HG03378 (cell line): Measurements from ENCODE around the gene CORO1C.

Experiments
- ATAC-seq: cut with Tn5 transposase; IDR thresholded peaks from one replicate; pipeline ENCODE4 v1.9.1; 2021; ENCODE audit warnings: mild to moderate bottlenecking, moderate library complexity; ENCODE audit not compliant: unreplicated experiment

Gene CORO1C

GRCh38 chr12:108727868-108728735 lies 3.2 kb downstream of the CORO1C start:
- ATAC-seq = no peak

- no peak for ATAC-seq
Observed at GRCh38 chr12:108727161-108727560, 4.2 kb downstream of the CORO1C start.

- ATAC-seq = no peak
Observed at GRCh38 chr12:108724890-108725151, 6.5 kb downstream of the CORO1C start.

- ATAC-seq = no peak
Observed at GRCh38 chr12:108724054-108724889, 7.0 kb downstream of the CORO1C start.

- no peak for ATAC-seq
Observed at GRCh38 chr12:108722992-108723766, 8.1 kb downstream of the CORO1C start.

- ATAC-seq = no peak
Observed at GRCh38 chr12:108722463-108722862, 8.9 kb downstream of the CORO1C start.

- ATAC-seq = no peak
Observed at GRCh38 chr12:108721824-108722223, 9.5 kb downstream of the CORO1C start.

GRCh38 chr12:108720757-108721514 lies 10.4 kb downstream of the CORO1C start:
- ATAC-seq = no peak

GRCh38 chr12:108717243-108717642 lies 14.1 kb downstream of the CORO1C start:
- ATAC-seq = no peak

GRCh38 chr12:108714866-108715265 lies 16.5 kb downstream of the CORO1C start:
- no peak for ATAC-seq

GRCh38 chr12:108713471-108713870 lies 17.8 kb downstream of the CORO1C start:
- no peak for ATAC-seq

- no peak for ATAC-seq
Observed at GRCh38 chr12:108712925-108713203, 18.5 kb downstream of the CORO1C start.

- no peak for ATAC-seq
Observed at GRCh38 chr12:108712165-108712924, 19.0 kb downstream of the CORO1C start.

- no peak for ATAC-seq
Observed at GRCh38 chr12:108711489-108712164, 19.7 kb downstream of the CORO1C start.

- ATAC-seq = no peak
Observed at GRCh38 chr12:108709697-108710096, 21.6 kb downstream of the CORO1C start.

GRCh38 chr12:108704527-108704926 lies 26.8 kb downstream of the CORO1C start:
- no peak for ATAC-seq

- no peak for ATAC-seq
Observed at GRCh38 chr12:108702595-108703320, 28.6 kb downstream of the CORO1C start.

GRCh38 chr12:108701779-108702441 lies 29.4 kb downstream of the CORO1C start:
- ATAC-seq = no peak
